GM12874 (cell line): ENCODE measurements around the gene PSMD13.

ENCODE experiments used
- TF ChIP-seq, protein P1 (sequence below): IDR thresholded peaks from 2 replicates; pipeline ENCODE4 v1.5.1; 2011; ENCODE audit warnings: low read depth, mild to moderate bottlenecking, control low read depth, low read length, moderate library complexity; ENCODE audit not compliant: insufficient read depth

PSMD13 gene

DNA sequence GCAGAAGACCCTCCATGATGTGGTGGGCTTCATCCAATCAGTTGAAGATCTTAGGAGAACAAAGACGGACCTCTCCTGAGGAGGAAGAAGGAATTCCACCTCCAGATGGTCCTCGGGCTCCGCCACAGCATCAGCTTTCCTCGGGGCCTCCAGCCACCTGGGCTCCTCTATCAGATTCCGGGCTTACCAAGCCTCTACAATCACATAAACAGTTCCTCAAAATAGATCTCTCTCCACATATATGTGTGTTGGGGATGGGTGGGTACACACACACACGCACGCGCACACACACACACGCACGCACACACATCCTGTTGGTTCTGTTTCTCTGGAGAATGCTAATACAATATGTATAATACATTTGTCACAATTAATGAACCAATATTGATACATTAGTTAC is 22.6 kb downstream of the PSMD13 start:
- TF ChIP-seq, protein P1, sequence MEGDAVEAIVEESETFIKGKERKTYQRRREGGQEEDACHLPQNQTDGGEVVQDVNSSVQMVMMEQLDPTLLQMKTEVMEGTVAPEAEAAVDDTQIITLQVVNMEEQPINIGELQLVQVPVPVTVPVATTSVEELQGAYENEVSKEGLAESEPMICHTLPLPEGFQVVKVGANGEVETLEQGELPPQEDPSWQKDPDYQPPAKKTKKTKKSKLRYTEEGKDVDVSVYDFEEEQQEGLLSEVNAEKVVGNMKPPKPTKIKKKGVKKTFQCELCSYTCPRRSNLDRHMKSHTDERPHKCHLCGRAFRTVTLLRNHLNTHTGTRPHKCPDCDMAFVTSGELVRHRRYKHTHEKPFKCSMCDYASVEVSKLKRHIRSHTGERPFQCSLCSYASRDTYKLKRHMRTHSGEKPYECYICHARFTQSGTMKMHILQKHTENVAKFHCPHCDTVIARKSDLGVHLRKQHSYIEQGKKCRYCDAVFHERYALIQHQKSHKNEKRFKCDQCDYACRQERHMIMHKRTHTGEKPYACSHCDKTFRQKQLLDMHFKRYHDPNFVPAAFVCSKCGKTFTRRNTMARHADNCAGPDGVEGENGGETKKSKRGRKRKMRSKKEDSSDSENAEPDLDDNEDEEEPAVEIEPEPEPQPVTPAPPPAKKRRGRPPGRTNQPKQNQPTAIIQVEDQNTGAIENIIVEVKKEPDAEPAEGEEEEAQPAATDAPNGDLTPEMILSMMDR: no peak

DNA sequence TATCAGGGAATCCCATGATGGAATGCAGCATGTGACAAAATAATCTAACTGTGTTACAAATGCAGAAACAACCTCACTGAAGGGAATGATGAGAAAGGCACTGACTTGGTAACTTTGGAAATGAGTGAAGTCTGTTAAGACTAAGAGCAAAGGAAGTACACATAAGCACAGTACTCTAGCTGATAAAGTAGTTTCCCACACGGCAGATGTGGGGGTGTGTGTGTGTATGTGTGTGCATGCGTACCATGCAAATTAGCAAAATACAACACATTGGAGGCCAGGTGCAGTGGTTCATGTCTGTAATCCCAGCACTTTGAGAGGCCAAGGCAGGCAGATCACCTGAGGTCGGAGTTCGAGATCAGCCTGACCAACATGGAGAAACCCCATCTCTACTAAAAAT is 24.8 kb downstream of the PSMD13 start:
- TF ChIP-seq, protein P1: no peak

DNA sequence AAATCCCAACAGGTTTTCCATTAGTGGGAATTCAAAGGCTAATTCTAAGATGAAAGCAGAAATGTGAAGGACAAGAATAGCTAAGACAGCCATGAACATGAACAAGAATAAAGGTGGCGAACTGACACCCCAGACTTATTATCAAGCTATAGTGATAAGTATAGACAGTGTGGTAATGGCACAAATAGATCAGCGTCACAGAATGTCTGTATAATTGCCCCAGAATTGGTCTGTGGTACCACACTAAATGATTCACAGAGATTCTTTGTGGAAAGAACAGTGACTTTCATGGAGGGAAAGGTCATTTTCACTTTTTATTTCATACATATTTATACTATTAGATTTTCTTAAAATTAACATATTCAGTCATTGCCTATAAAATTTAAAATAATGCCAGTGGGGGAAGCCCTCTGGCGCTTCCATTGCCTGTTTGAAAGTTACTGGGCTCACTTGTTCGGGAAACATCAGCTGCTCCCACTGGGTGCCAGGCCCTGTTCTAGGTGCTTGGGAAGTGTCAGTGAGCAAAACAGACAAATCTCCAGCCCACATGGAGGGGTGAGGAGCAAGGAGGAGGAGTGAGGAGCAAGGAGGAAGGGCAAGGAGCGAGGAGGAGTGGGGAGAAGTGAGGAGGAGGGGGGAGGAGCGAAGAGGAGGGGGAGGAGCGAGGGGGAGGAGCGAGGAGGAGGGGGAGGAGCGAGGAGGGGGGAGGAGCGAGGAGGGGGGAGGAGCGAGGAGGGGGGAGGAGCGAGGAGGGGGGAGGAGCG is 30.1 kb downstream of the PSMD13 start:
- TF ChIP-seq, protein P1: no peak

DNA sequence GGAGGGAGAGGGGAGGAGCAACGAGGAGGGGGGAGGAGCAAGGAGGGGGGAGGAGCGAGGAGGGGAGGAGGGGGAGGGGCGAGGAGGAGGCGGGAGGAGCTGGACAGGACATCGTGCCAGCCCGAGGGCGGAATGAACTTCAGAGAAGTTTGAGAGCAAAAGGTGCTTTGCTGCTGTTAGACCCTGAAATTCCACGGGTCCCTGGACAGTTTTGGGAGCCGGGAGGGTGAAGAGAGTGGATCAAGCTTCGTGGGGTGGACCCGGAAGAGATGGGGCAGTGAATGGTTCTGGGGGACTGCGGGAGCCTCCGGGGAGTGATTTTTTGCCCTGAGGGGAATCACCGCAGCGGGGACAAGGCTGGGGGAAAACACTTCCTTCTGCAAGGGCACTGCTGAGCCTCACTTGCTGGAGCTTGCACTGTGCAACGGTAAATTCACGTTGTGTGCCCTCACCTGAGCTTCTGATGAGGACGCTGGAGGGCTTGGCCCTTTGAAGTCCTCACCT is 30.8 kb downstream of the PSMD13 start:
- TF ChIP-seq, protein P1: no peak

DNA sequence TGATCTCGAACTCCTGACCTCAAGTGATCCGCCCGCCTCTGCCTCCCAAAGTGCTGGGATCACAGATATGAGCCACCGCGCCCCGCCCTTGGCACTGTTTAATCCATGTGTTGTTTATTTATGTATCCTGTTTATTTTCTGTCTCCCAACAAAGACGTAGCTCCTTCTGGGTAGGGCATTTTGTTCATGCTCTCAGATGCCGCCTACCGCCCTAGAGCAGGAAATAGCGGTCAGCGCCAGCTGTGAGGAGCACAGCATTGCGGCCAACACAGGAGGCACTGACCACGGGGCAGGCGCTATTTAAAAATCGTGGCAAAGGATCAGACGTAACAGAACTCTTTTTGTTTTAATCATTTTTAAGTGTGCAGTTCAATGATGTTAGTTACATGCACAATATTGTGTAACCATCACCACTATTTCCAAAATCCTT is 32.0 kb downstream of the PSMD13 start:
- TF ChIP-seq, protein P1: peak; percentile 10; the same call in 1 of the 2 replicates

DNA sequence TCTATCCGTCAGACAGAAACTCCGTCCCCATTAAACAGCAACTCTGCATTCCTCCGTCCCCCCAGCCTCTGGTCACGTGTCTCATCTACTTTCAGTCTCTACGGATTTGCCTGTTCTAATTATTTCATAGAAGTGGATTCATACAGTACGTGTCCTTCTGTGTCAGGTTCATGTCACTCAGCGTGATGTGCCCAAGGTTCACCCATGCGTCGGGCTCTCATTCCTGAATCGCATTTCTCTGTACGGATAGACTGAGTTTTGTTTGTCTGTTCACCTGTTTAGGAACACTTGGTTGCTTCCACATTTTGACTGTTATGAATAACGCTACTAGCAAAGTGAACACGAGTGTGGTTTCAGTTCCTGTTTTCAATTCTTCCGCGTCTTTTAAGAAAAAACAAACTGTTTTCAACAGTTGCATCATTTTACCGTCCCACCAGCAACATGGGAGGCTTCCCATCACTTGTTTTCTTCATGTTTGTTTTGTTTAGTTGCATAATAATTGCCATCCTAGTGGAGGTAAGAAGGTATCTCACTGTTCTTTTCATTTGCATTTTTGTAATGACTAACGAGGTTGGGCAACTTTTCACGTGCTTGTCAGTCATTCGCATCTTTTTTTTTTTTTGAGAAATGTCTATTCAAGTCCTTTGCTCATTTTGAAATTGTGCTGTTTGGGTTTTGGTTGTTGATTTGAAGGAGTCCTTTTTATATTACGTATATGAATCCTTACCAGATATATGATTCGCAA is 32.5 kb downstream of the PSMD13 start:
- TF ChIP-seq, protein P1: no peak

DNA sequence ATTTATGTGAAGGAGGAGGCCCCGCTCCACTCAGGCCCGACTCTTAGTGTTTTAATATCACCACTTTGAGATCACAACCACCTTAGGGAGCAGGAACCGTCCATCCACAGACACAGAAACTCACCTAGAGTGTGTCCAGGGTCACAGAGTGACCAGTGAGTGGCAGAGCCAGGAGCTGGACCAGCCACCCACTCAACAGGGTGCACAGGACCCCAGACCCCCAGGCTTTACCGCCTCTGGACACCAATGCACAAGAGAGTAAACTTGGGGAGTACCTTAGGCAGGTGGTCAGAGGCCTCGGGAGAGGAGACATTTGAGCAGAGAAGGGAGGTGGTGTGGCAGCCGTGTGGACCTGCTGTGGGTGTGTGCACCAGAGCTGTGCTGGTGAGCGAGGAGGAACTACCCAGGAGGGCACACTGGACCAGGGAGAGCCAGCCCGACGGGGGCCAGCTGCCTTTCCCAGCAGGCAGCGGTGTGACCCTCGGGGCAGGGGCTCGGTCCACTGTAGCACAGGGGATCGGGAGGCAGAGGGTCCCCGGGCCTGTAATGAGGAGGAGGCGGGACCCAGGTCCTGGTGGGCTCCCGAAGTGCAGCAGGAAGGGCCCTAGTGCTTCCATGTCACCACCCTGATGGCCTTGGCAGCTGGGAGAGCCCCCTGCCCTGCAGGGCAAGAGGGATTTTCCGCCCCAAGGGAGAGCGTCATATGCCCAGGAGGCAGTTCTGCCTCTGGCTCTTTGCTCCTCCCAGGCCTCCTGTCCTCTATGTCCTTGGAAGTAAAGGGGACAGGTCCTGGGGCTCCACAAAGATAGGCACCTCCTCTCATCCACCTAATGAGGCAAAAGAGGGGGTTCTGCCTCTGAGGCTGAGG is 33.9 kb downstream of the PSMD13 start:
- TF ChIP-seq, protein P1: no peak
